GM18502 (cell line): Measurements from ENCODE around the gene TGFBRAP1.
A peak's percentile ranks its signal among the peaks of the same experiment; 100 is the strongest.

Experiments used
- ATAC-seq: cut with Tn5 transposase; IDR thresholded peaks from one replicate; pipeline ENCODE4 v1.9.1; 2021; ENCODE audit warnings: mild to moderate bottlenecking; ENCODE audit not compliant: unreplicated experiment, poor library complexity

TGFBRAP1 gene, protein sequence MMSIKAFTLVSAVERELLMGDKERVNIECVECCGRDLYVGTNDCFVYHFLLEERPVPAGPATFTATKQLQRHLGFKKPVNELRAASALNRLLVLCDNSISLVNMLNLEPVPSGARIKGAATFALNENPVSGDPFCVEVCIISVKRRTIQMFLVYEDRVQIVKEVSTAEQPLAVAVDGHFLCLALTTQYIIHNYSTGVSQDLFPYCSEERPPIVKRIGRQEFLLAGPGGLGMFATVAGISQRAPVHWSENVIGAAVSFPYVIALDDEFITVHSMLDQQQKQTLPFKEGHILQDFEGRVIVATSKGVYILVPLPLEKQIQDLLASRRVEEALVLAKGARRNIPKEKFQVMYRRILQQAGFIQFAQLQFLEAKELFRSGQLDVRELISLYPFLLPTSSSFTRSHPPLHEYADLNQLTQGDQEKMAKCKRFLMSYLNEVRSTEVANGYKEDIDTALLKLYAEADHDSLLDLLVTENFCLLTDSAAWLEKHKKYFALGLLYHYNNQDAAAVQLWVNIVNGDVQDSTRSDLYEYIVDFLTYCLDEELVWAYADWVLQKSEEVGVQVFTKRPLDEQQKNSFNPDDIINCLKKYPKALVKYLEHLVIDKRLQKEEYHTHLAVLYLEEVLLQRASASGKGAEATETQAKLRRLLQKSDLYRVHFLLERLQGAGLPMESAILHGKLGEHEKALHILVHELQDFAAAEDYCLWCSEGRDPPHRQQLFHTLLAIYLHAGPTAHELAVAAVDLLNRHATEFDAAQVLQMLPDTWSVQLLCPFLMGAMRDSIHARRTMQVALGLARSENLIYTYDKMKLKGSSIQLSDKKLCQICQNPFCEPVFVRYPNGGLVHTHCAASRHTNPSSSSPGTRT

GRCh38 chr2:105329561-105330495 lies at the start of gene TGFBRAP1:
Gene TGFBRAP1 (minus strand): TSS chr2:105329735. CDS start chr2:105308301, 21,434 bp downstream.
- ATAC-seq: peak; percentile 79

GRCh38 chr2:105378921-105379383 lies 49.4 kb upstream of the TGFBRAP1 start:
- no peak for ATAC-seq

DNA sequence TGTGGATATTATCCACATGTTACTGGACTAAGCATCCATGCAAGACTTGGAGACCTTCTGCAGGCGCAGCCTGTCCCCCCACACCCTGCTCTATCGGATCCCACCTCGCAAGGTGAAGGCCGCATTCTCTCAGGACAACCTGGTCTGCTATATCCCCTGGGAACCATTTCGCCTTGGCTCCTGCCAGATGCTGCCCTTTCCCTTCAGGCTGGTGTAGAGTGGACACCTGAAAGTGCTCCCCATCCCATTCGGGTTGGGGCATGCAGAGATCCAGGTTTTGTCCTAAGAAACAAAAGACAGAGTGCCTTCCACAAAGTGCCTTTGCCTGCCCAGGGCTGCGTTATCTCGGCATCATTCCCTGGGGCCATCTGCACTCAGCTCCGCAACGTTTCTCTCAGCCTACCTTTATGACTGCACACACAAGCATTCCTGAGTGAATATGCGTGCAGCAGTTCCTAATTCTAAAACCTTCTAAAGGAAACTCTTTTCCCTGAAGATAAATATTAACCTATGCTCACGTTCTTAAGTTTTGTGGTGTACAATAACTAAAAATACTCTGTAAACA lies 48.8 kb upstream of the TGFBRAP1 start:
- ATAC-seq: no peak

- no peak for ATAC-seq
Observed at GRCh38 chr2:105377871-105378270, 48.3 kb upstream of the TGFBRAP1 start.

GRCh38 chr2:105376789-105377240 lies 47.3 kb upstream of the TGFBRAP1 start:
- ATAC-seq: no peak

DNA sequence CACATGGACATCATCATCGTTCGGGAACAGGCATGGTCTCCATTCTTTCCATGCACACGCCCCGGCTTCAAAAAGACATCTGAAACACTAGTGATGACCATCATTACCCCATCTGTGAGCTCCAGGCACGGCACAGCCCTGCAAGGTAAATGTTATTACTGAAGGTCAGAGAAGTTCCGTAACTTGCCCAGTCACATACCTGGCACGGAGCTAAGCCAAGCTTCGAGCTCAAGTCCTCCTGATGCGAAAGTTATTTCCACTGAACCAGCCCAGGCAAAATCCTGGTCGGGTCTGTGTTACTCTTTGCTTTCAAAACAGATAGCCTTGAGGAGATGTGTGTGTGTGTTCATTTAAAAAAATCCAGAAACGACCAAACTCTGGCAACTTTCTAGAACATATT lies 46.5 kb upstream of the TGFBRAP1 start:
- ATAC-seq: no peak

- no peak for ATAC-seq
Observed at GRCh38 chr2:105375001-105375561, 45.5 kb upstream of the TGFBRAP1 start.

GRCh38 chr2:105373895-105374401 lies 44.4 kb upstream of the TGFBRAP1 start:
- ATAC-seq: peak; percentile 83

DNA sequence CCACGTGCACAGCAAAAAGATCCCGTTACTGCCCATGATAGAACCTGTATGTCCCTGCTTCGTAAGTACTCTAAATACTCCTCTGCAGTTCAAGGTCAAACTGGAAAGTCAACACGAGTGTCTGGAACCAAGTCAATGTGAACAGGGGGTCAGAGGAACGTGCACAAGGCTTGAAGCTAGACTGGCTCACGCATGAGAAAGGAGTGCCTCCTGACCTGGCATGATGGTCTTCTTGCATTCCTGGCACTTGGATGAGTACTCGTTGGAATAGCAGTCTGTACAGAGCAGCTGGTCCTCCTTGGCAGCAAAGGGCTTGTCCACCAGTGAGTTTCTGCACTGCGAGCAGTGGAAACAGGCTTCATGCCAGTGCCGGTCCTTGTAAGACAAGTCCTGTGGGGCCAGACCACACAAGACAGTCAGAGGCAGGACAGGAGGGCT lies 43.8 kb upstream of the TGFBRAP1 start:
- ATAC-seq: no peak

DNA sequence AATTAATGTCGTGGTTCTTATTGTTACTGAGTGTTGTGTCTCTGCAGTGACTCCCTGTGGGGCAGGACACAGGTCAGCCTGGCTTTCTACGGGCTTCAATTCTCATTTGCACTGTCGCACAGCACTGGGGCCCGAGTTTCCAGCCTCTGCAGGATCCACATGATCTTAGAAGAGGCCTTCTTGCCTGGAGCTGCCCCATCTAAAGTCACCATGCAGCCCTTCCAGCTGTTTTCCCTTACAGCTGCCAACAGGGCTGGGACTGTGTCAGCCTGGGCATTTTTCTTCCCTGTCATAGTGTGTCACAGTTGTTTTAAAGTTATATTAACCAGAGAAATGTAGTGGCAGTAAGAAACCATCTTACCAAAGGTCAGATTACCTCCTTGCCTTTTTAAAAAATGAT lies 42.3 kb upstream of the TGFBRAP1 start:
- ATAC-seq: no peak

GRCh38 chr2:105371156-105371555 lies 41.6 kb upstream of the TGFBRAP1 start:
- no peak for ATAC-seq

DNA sequence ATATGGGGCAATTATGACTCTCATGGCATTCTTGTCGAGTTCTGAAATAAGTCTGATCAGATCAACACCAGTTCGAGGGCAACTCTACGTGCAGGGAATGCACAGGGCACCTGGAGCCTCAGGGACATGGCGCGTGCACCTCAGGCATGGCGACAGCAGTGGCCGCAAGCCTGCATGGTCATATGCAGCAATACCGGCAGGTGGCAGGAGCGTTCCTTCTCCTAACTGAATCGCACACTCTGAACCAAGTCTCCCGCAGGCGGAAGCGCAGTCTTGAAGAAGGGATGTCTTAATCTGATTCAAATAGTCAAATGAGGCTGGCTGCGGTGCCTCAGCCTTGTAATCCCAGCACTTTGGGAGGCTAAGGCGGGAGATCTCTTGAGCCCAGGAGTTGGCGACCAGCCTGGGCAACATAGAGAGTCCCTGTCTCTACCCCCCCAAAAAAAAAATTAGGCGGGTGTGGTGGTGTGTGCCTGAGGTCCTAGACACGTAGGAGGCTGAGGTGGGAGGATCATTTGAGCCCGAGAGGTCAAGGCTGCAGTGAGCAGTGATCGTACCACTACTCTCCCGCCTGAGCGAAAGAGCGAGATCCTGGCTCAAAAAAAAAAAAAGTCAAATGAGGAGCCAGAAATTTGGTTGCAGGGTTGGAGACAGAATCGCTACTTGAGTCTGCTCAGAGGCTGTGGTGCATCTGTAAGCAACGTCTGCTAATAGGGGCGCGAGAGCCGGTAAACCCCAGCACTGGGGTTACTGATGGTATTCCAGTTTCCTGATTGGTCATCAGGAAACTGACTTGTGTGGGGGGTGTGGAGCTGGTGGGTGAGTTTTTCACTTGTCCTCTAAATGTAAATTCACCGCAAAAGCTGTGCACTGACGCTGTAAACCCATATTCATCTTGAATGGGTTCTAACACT lies 40.5 kb upstream of the TGFBRAP1 start:
- ATAC-seq: peak; percentile 95

GRCh38 chr2:105368759-105369408 lies 39.3 kb upstream of the TGFBRAP1 start:
- no peak for ATAC-seq

DNA sequence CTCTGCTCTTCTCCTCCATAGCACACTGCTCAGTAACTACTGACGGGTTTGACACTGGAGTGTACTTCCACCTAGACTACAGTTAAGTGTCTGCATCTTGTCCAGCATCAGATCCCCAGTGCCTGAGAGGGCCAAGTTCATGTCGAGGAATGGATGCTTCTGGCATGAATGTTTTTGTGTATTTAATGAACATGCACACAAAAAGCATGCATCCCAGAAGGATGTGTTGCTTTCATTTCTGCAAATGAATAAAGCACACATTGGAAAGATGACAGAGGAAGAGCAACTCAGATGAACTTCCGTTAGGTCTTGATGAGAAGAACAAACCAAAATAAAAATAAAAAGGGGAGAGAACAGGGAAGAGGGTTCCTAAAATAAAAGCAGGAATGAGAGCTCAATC lies 35.7 kb upstream of the TGFBRAP1 start:
- no peak for ATAC-seq

DNA sequence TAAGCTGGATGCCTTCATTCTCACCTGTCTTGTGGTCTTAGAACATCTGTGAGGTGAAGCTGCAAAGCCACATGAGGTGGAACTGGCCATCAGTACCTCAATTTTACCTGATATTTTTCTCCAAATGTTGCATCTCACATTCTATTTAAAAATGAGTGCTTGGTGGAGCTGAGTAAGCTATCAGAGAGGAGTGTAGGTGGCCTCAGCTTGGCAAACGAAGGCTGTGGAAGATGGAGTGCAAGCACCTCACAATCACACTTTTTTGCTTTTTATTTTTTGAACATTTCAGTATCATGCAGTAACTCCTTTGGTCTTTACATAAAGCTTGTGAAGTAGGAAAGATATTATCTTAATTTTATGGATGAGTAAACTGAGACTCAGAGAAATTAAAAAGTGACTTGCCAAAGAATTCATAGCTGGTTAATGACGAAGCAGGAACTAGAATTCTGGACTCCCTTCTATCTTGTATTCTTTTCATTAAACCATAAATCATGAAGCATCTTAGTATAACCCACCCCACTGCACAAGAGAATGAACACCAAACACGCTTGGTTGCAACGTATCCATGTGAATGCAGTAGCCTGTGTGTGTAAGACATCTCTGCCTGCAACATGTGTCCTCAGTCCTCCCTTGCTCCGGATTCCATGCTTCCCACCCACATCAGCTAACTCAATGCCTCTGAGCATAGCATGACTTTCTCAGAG lies 35.1 kb upstream of the TGFBRAP1 start:
- ATAC-seq: no peak

- ATAC-seq: no peak
Observed at GRCh38 chr2:105362862-105363591, 33.5 kb upstream of the TGFBRAP1 start.
